Heart right ventricle (tissue), 16 donors: Measurements from ENCODE around the gene MUC2. TPM values are rescaled to one million over a fixed set of nuclear protein-coding genes. Genes with fewer than 3 reads are reported as not detected.

ENCODE experiments used
- ATAC-seq, 8 donors: fragments of 200-7000 bp; cut with Tn5 transposase; one replicate each; pipeline ENCODE4 v1.9.1; 2020; ENCODE audit warnings: mild to moderate bottlenecking in 8 of 8, moderate library complexity in 8 of 8, moderate number of reproducible peaks in 1 of 8
- DNase-seq, 2 donors: peaks; one replicate each; pipeline ENCODE4 v3.0.0-alpha.2; 2020
- H3K27ac ChIP-seq, 10 donors: fragments of 200-600 bp; sonication (generic) in 2 of 10; one replicate each; pipeline versions ENCODE4 v1.5.0 to v1.8.0; 2020 to 2022; ENCODE audit warnings: mild to moderate bottlenecking in 3 of 10
- H3K27me3 ChIP-seq, 7 donors: fragments of 200-600 bp; one replicate each; pipeline ENCODE4 v1.8.0; 2021 to 2022; ENCODE audit warnings: mild to moderate bottlenecking in 2 of 7
- H3K36me3 ChIP-seq, 9 donors: fragments of 200-600 bp; sonication (generic) in 1 of 9; one replicate each; pipeline versions ENCODE4 v1.5.0 to v1.8.0; 2020 to 2022; ENCODE audit warnings: mild to moderate bottlenecking in 2 of 9
- H3K4me1 ChIP-seq, 9 donors: fragments of 200-600 bp; sonication (generic) in 1 of 9; one replicate each; pipeline versions ENCODE4 v1.5.0 to v1.8.0; 2020 to 2022; ENCODE audit warnings: mild to moderate bottlenecking in 4 of 9
- H3K4me3 ChIP-seq, 10 donors: fragments of 200-600 bp; sonication (generic) in 2 of 10; one replicate each; pipeline versions ENCODE4 v1.5.0 to v1.8.0; 2020 to 2022; ENCODE audit warnings: mild to moderate bottlenecking in 7 of 10, moderate library complexity in 2 of 10
- H3K9me3 ChIP-seq, 11 donors: fragments of 200-600 bp in 10 of 11; sonication (generic) in 2 of 11; one replicate each; pipeline versions ENCODE4 v1.5.0 to v1.8.0; 2013 to 2022; ENCODE audit warnings: mild to moderate bottlenecking in 2 of 11, control low read depth in 1 of 11, moderate library complexity in 1 of 11
- WGBS, 2 donors: extraction: QIAGEN DNeasy Blood & Tissue Kit; methylation state at CpG; one replicate each; pipeline ENCODE4 v1.1.7; 2013; ENCODE audit warnings: inconsistent platforms in 1 of 2; 5-methylcytosine and 5-hydroxymethylcytosine counted together
- intact Hi-C, 10 donors: fragments of 100-400 bp; cut with DNase I; formaldehyde crosslinking; loops; one replicate each; pipeline versions ENCODE4 v1.11.1 to v1.14.2; 2022
- polyA plus RNA-seq, 2 donors: library from polyadenylated mRNA; stranded (reverse); fragments of 200-250 nt; gene quantifications; one replicate each; pipeline ENCODE4 v1.2.3, GENCODE V29; 2013
- total RNA-seq, 10 donors: library from RNA; stranded (reverse); fragmentation: NEBNext Ultra II Directional in 3 of 10; extraction: Animal tissue kit (Norgen Biotek cat#: 25700) in 3 of 10; gene quantifications; one replicate each; pipeline versions ENCODE4 v1.2.1 to v1.2.4, GENCODE V29; 2021 to 2023
- TF ChIP-seq, protein P1 (sequence below), 9 donors: fragments of 200-600 bp; sonication (generic) in 2 of 9; IDR thresholded peaks; one replicate each; pipeline versions ENCODE4 v1.5.0 to v1.8.0; 2021 to 2022; ENCODE audit warnings: antibody characterized with exemption in 9 of 9, mild to moderate bottlenecking in 5 of 9, moderate library complexity in 1 of 9
- donor health status: Arrhythmogenic right ventricular cardiomyopathy.
- donor health status: ischemic (EF 13 %, LVEDD 7.1; RV severe dilation, severe dysfunction).
- donor health status: healthy with polysubstance abuse.
- donor health status: DM: no; HTN: yes; CAD: no.
- donor health status: DM: no; HTN: no; CAD: no.
- donor health status: ischemic (EF 25% LVEDD 6.9; RV normal size, moderate dysfunction).
- donor health status: ischemic (EF 25% LVEDD 5.7; RV mildly dilated, moderate dysfunction).
- donor health status: healthy.
- donor health status: DM: yes; HTN: yes; CAD: no.
- donor health status: Ischemic cardiomyopathy.
- donor health status: ischemic (EF 35%, LVEDD 5.7; RV mildly dilated, moderate dysfunction).
- donor health status: nonischemic (EF 11% LVEDD 7.7; RV severe dilation, severe dysfunction).
- donor health status: DM: yes; HTN: yes; CAD: no.
- donor health status: PGD.
- donor health status: ischemic (EF 29% LVEDD 5.4; RV normal size, mild dysfunction).
- donor health status: nonischemic (EF 23%, LVEDD 6.1; RV moderate dilation, normal function).

The MUC2 gene
- total and polyA plus RNA-seq, 12 donors, result 0.03 TPM; not detected in 11

DNA sequence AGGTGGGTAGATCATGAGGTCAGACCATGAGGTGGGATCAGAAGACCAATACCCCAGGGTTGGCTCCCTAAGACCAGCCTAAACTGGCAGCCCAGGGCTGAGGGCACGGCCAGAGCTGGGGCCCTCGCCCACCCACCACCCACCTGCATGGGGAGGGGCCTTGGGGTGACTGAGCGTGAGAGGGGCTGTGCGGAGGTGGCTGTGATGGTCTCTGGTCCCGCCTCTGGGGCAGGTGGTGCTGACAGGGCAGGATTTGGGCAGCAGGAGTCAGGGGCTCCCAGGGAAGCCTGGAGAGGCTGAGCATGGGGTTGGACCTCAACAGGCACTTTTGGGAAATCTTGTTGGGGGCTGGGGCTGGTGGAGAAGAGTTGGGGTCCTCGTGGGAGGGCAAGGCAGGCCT, 43.3 kb downstream of the MUC2 start:
- intact Hi-C loops, result no loop called here
- Histone ChIP-seq H3K9me3 (no peaks in the 10 kb centered on the region), H3K4me1 (no peaks in the 10 kb centered on the region), H3K27me3 (peaks cover 0 to 30% (median 18%) of the 10 kb centered on the region in 7 donors), H3K27ac (no peak overlapping the region), H3K4me3 (no peak overlapping the region), H3K36me3 (no peaks in the 10 kb centered on the region)
- TF ChIP-seq, protein P1, sequence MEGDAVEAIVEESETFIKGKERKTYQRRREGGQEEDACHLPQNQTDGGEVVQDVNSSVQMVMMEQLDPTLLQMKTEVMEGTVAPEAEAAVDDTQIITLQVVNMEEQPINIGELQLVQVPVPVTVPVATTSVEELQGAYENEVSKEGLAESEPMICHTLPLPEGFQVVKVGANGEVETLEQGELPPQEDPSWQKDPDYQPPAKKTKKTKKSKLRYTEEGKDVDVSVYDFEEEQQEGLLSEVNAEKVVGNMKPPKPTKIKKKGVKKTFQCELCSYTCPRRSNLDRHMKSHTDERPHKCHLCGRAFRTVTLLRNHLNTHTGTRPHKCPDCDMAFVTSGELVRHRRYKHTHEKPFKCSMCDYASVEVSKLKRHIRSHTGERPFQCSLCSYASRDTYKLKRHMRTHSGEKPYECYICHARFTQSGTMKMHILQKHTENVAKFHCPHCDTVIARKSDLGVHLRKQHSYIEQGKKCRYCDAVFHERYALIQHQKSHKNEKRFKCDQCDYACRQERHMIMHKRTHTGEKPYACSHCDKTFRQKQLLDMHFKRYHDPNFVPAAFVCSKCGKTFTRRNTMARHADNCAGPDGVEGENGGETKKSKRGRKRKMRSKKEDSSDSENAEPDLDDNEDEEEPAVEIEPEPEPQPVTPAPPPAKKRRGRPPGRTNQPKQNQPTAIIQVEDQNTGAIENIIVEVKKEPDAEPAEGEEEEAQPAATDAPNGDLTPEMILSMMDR (IDR thresholded peaks at IDR 0.05), result no peak
- WGBS, 2 donors, result 74 to 81% methylated on average over 6 of the region's 6 CpGs
- DNase-seq (no peak), ATAC-seq (no peak)

DNA sequence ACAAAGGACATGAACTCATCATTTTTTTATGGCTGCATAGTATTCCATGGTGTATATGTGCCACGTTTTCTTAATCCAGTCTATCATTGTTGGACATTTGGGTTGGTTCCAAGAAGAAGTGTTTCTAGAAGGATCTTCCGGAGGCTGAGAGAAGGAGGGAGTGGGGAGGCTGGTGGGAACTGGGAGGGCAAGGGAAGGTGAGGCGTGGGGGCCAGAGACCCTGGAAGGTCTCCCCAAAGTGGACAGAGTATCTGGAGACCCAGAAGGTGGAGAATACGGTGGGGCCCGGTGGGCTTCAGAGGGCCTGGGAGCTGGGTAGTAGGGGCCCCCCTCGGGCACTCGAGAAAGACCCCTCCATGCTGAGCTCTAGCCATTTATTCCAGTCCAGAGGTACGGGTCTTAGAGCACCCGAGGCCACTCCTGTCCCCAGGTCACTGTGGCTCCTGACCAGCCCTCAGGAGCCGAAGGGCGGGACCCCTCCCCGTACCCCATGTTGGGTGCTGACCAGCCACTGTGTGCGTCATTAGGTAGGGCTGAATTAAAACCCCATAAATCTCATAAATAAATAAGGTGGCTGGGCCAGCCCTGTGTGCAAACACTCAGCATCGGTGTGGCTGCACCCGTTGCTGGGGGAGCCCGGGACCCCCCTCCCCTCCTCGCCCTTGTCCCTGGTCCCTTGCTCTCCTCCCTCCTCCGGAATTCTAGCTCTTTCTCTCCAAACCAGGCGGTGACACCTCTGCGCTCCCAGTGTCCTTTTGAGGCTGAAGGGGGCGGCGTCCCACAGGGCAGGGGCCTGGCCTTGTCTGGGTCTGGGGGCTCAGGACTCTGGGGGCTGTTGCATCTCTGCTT, 44.3 kb downstream of the MUC2 start:
- no peak overlapping the region for H3K4me3 ChIP-seq
- intact Hi-C loops, result no loop called here
- ATAC-seq (no peak), DNase-seq (no peak)
- TF ChIP-seq, protein P1 (IDR thresholded peaks at IDR 0.05), result no peak
- no peaks in the 10 kb centered on the region for H3K4me1 ChIP-seq
- 74 to 77% methylated on average over 22 of the region's 22 CpGs for WGBS, 2 donors
- H3K27ac ChIP-seq, result no peak overlapping the region
- no peaks in the 10 kb centered on the region for H3K36me3 ChIP-seq
- peaks cover 0 to 30% (median 18%) of the 10 kb centered on the region in 7 donors for H3K27me3 ChIP-seq
- H3K9me3 ChIP-seq, result no peaks in the 10 kb centered on the region

DNA sequence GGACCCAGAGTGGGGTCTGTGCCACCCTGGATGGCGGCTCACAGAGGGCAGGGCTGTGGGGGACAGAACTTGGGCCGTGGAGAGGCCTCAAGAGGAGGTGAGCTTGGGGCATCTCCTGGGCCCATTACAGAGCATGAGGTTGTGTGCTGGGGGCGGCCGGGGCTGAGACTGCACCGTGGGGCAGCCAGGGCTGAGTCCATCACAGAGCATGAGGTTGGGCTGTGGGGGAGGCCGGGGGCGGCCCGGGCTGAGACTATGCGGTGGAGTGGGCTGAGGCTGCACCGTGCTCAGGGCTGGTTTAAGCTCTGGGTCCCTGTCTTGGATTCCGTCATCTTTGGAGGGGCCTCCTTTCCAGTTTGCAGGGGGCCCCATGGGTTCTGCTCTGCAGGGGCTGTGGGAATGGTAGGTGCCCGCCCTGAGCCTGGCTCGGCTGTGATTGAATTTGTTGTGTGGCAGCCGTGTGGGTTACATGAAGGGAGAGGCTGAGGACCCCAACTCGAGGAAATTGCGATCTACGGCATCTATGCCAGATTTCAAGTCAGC, 45.0 kb downstream of the MUC2 start:
- Histone ChIP-seq H3K4me1 (no peaks in the 10 kb centered on the region), H3K27me3 (peaks cover 0 to 30% (median 18%) of the 10 kb centered on the region in 7 donors), H3K36me3 (no peaks in the 10 kb centered on the region), H3K9me3 (no peaks in the 10 kb centered on the region), H3K4me3 (no peak overlapping the region), H3K27ac (no peak overlapping the region)
- no peak for ATAC-seq
- TF ChIP-seq, protein P1 (IDR thresholded peaks at IDR 0.05), result no peak
- intact Hi-C loops, result no loop called here
- WGBS, 2 donors, result 78 to 79% methylated on average over 17 of the region's 17 CpGs
- DNase-seq, result no peak

DNA sequence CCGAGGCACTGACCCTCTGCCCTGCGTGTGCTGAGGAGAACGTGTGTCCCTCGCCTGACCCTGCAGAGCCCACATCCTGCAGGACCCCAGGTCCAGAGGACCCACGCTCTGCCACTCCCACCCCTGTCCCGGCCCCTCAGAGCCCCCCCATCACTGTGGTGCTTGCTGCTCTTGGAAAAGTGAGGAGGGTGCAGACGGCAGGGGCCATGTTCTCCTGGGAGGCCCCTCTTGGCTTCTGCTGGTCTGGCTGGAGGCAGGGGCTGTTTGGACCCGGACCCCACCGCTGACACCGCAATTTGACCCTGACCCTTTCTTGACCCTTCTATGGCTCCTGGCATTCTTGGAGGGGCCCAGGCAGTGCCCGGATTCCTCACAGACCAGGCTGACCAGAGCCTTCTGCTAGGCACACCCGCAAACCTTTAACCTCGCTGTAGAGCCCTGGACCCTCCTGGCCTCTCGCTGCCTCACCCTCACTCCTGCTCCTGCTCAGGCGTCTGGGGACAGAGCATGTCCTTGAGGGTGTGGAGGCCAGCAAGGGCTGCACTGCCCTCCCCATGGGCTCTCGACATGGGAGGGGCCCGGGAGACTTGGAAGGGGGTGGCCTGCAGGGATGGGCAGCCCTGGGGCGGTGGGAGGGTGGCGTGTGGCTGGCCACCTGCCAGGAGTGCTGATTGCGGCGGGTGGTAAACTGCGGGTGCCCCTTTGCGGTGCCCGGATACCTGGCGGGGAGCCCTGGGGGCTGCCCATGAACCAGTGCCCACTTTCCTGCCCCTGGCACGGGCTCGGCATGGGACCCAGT, 46.1 kb downstream of the MUC2 start:
- no peaks in the 10 kb centered on the region for H3K9me3 ChIP-seq
- intact Hi-C loops, result no loop called here
- no peaks in the 10 kb centered on the region for H3K4me1 ChIP-seq
- TF ChIP-seq, protein P1 (IDR thresholded peaks at IDR 0.05), result no peak
- no peak overlapping the region for H3K4me3 ChIP-seq
- DNase-seq (peak in 1 of 2 donors; percentile 4), ATAC-seq (peak in 1 of 8 donors; percentile 15)
- H3K36me3 ChIP-seq, result no peaks in the 10 kb centered on the region
- H3K27ac ChIP-seq, result no peak overlapping the region
- 78 to 80% methylated on average over 27 of the region's 27 CpGs for WGBS, 2 donors
- peaks cover 0 to 30% (median 18%) of the 10 kb centered on the region in 7 donors for H3K27me3 ChIP-seq
